Measurements from ENCODE around the gene ATP7A.
"Not testable (repeated sequence)": the region's sequence is repeated elsewhere in the genome, so short reads cannot be mapped to it uniquely, and the experiment has no call there.

ATP7A gene

DNA sequence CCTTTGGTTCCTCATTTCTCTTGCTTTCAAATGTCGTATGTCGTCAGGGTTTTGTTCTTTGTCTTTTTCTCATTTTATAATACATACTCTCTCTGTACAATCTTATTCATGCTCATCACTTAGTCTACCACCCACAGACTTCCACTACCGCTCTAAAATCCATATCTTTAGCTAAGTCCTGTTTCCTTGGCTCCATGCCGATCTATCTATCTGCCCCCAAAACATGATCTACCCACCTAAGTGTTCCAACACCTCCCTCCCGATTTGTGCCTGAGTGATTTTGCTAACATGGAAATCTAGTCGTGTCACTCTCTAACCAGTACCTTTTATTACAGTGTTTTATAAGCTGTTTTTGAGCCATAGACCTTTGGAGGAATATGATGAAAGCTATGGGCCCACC is 124.6 kb downstream of the ATP7A start:
- Mint-ChIP-seq H3K9me3 (no peaks in the 10 kb centered on the region), H3K4me1 (peaks cover 2% of the 10 kb centered on the region), H3K36me3 (peaks cover 25% of the 10 kb centered on the region), H3K27ac (no peak overlapping the region), H3K27me3 (no peaks in the 10 kb centered on the region), H3K4me3 (no peak overlapping the region)
- DNase-seq (ENCODE audit: low spot score in 2 of 2) (no peak), ATAC-seq (ENCODE audit: low read depth) (no peak)

DNA sequence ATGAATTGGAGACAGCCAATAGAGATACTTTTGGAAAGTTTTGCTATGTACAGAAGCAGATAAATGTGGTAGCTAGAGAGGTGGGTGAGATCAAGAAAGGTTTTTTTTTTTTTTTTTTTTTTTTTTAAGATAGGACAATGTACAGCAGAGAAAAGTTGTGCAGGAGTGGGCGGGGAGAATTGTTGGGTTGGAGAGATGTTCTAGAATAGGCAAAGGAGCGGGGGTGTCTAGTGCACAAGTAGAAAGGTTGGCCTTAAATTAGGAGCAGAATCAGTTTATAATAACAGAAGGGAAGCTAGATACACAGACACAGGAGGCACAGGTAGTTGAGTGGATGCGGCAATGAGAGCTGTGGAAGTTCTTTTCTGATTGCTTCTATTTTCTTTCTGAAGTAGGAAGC is 127.4 kb downstream of the ATP7A start:
- H3K27me3 Mint-ChIP-seq: no peaks in the 10 kb centered on the region
- H3K4me3 Mint-ChIP-seq: no peak overlapping the region
- no peak for DNase-seq (ENCODE audit: low spot score in 2 of 2)
- peaks cover 2% of the 10 kb centered on the region for H3K4me1 Mint-ChIP-seq
- H3K36me3 Mint-ChIP-seq: peaks cover 28% of the 10 kb centered on the region
- no peaks in the 10 kb centered on the region for H3K9me3 Mint-ChIP-seq
- ATAC-seq (ENCODE audit: low read depth): no peak
- no peak overlapping the region for H3K27ac Mint-ChIP-seq

DNA sequence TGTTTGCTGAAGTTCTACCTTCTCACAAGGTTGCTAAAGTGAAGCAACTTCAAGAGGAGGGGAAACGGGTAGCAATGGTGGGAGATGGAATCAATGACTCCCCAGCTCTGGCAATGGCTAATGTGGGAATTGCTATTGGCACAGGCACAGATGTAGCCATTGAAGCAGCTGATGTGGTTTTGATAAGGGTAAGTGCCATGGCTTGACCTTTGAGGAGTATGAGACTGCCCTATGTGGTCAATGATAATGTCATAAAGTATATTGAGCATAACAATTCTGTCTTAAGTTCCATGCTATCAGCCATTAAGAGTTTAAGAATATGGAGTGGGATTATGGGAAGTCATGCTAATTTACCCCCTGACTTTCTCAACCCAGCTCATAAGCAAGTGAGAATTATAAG is 132.1 kb downstream of the ATP7A start:
- H3K27ac Mint-ChIP-seq: no peak overlapping the region
- ATAC-seq (ENCODE audit: low read depth) (no peak), DNase-seq (ENCODE audit: low spot score in 2 of 2) (no peak)
- no peaks in the 10 kb centered on the region for H3K9me3 Mint-ChIP-seq
- H3K27me3 Mint-ChIP-seq: no peaks in the 10 kb centered on the region
- peaks cover 12% of the 10 kb centered on the region for H3K36me3 Mint-ChIP-seq
- no peaks in the 10 kb centered on the region for H3K4me1 Mint-ChIP-seq
- no peak overlapping the region for H3K4me3 Mint-ChIP-seq

DNA sequence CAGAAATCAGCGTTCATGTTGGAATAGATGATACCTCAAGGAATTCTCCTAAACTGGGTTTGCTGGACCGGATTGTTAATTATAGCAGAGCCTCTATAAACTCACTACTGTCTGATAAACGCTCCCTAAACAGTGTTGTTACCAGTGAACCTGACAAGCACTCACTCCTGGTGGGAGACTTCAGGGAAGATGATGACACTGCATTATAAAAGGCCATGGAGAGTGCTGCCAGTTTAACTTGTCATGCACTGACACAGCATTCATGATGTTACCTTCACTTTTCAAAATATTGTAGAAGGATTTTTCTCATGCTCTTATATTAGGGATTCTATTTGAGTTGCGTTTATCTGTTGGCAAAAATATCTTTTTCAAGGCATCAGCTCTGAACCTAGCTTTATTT is 135.9 kb downstream of the ATP7A start:
- peaks cover 5% of the 10 kb centered on the region for H3K36me3 Mint-ChIP-seq
- H3K9me3 Mint-ChIP-seq: no peaks in the 10 kb centered on the region
- H3K27ac Mint-ChIP-seq: no peak overlapping the region
- no peaks in the 10 kb centered on the region for H3K27me3 Mint-ChIP-seq
- no peaks in the 10 kb centered on the region for H3K4me1 Mint-ChIP-seq
- no peak for ATAC-seq (ENCODE audit: low read depth)
- no peak overlapping the region for H3K4me3 Mint-ChIP-seq
- DNase-seq (ENCODE audit: low spot score in 2 of 2): no peak

DNA sequence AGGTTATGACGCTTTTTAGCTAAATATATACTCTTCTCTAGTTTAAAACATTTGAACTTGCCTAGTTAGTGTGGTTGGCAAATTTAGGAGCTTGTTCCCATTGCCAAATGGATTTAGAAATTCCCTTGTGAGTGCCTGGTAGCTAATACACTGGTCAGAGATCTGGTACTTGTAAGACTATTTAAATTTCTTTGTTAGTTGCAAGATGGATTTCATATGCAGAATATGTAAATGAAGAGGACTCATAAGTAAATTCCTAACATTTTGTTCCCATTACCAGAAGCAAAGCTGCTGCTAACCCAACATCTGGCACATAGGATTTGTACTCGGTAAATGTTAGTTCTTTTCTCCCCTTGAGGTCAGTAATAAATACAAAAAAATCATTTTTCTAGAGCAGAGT is 137.6 kb downstream of the ATP7A start:
- no peaks in the 10 kb centered on the region for H3K4me1 Mint-ChIP-seq
- no peak for ATAC-seq (ENCODE audit: low read depth)
- H3K4me3 Mint-ChIP-seq: no peak overlapping the region
- H3K27me3 Mint-ChIP-seq: no peaks in the 10 kb centered on the region
- H3K27ac Mint-ChIP-seq: no peak overlapping the region
- DNase-seq (ENCODE audit: low spot score in 2 of 2): no peak
- H3K36me3 Mint-ChIP-seq: peaks cover 9% of the 10 kb centered on the region
- H3K9me3 Mint-ChIP-seq: no peaks in the 10 kb centered on the region

DNA sequence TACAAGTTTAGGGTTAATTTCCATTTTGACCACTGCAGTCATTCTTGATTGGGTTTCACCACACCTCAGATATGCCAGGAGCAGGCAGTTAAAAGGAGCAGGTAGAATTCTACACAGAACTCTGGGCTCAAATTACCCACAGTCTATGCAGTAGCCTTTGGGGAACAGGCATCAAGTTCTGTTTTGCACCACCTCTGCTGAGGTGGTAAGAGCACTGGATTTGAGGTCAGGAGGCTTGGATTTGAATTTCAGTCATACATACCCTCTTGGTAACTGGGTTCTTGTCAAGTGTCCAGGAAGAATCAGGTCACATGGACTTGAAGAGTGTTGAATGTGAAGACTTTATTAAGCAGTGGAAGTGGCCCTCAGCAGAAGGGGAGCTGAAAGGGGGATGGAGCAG is 153.2 kb downstream of the ATP7A start:
- Mint-ChIP-seq H3K4me3 (no peak overlapping the region), H3K4me1 (peaks cover 3% of the 10 kb centered on the region), H3K36me3 (no peaks in the 10 kb centered on the region), H3K27ac (no peak overlapping the region), H3K9me3 (peaks cover 2% of the 10 kb centered on the region), H3K27me3 (no peaks in the 10 kb centered on the region)
- no peak for ATAC-seq (ENCODE audit: low read depth)
- DNase-seq (ENCODE audit: low spot score in 2 of 2): no peak

DNA sequence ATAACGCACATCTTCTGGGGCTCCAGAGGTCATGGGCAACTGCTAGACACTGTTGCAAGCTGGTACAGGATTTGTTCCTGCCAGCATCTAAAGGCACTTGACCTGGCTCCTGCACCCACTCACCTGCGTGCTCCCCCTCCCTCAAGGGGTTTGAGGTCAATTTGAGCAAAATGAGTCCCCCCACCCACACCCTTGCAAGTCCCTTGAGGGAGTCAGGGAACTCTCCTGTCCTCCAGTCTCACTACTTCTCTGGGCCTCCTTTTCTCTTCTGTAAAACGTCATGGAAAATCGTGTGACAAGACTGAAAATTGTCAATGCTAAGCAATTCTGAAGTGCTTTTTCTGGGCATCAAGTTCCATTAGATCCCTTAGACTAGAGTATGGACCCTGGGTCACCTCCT is 153.7 kb downstream of the ATP7A start:
- no peaks in the 10 kb centered on the region for H3K27me3 Mint-ChIP-seq
- peaks cover 3% of the 10 kb centered on the region for H3K4me1 Mint-ChIP-seq
- no peaks in the 10 kb centered on the region for H3K36me3 Mint-ChIP-seq
- no peak overlapping the region for H3K4me3 Mint-ChIP-seq
- H3K9me3 Mint-ChIP-seq: peaks cover 2% of the 10 kb centered on the region
- no peak for DNase-seq (ENCODE audit: low spot score in 2 of 2)
- no peak overlapping the region for H3K27ac Mint-ChIP-seq
- ATAC-seq (ENCODE audit: low read depth): no peak

DNA sequence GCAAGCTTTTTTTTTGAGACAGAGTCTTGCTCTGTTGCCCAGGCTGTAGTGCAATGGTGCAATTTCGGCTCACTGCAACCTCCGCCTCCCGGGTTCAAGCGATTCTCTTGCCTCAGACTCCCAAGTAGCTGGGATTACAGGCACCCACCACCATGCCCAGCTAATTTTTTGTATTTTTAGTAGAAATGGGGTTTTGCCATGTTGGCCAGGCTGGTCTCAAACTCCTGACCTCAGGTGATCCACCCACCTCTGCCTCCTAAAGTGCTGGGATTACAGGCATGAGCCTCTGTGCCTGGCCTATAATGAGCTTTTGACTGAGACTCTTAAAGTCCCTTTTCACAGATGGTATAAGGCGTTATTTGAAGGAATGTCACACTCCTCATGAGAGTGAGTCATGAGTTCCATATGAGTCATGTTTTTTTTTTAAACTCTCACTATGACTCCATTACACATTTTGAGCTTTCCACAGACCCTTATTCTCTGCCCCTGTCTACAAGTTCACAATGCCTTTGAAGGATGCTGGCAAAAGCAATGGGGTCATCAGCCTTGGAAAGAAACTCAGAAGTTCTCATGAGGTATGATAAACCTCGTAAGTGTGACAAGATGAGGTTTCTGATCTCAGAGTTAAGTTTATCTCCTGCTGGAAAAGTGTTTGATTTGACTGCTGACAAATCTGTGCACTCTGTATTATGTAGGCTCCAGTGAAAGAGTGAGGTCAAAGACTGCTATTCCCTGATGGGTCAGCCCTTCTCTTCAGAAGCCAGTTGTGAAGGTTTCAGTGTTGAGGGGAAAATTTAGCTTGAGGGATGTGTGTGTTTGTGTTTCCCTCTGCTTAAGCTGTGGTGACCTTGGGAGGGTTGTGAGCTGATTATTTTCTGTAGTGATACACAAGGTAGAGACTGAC is 154.5 kb downstream of the ATP7A start:
- ATAC-seq (ENCODE audit: low read depth); H3K9me3 Mint-ChIP-seq; H3K4me1 Mint-ChIP-seq; H3K27ac Mint-ChIP-seq; H3K4me3 Mint-ChIP-seq; H3K27me3 Mint-ChIP-seq; DNase-seq (ENCODE audit: low spot score in 2 of 2); H3K36me3 Mint-ChIP-seq: not testable (repeated sequence)

DNA sequence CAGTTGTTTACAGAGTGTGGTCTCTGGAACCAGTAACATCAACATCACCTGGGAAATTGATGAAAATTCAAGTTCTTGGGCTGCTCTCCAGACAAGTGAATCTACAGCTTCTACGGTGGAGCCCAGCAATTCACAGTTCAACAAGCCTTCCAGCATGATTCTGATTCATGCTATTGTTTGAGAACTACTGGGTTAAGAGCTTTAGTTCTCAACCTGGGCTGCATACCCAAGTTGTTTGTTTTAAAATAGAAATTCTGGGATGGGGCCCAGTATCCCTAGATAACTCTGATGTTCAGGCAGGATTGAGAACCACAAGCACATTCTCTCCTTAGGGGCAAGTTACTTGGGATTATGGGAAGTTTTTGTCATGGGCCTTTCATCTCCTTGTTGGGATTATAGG is 155.6 kb downstream of the ATP7A start:
- Mint-ChIP-seq H3K36me3 (no peaks in the 10 kb centered on the region), H3K27me3 (no peaks in the 10 kb centered on the region), H3K9me3 (peaks cover 2% of the 10 kb centered on the region), H3K27ac (no peak overlapping the region), H3K4me1 (peaks cover 3% of the 10 kb centered on the region), H3K4me3 (no peak overlapping the region)
- no peak for ATAC-seq (ENCODE audit: low read depth)
- DNase-seq (ENCODE audit: low spot score in 2 of 2): no peak

DNA sequence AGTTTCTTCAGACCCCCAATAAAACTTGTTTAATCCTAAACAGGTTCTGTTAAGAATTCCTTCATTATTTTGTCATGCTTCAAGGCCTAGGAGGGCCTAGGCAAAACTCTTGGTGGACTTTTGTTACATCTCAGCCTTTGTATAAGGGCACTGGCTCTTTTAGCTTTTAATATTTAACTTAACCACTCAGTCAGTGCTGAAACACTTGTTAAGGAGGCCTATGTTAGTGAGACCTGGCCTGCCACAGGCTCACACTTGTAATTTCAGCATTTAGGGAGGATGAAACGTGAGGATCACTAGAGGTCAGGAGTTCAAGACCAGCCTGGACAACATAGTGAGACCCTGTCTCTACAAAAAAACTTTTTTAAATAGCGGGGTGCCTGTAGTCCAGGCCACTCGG is 160.8 kb downstream of the ATP7A start:
- H3K27ac Mint-ChIP-seq: no peak overlapping the region
- DNase-seq (ENCODE audit: low spot score in 2 of 2) (no peak), ATAC-seq (ENCODE audit: low read depth) (no peak)
- no peak overlapping the region for H3K4me3 Mint-ChIP-seq
- H3K4me1 Mint-ChIP-seq: no peaks in the 10 kb centered on the region
- peaks cover 3% of the 10 kb centered on the region for H3K36me3 Mint-ChIP-seq
- peaks cover 4% of the 10 kb centered on the region for H3K9me3 Mint-ChIP-seq
- no peaks in the 10 kb centered on the region for H3K27me3 Mint-ChIP-seq

DNA sequence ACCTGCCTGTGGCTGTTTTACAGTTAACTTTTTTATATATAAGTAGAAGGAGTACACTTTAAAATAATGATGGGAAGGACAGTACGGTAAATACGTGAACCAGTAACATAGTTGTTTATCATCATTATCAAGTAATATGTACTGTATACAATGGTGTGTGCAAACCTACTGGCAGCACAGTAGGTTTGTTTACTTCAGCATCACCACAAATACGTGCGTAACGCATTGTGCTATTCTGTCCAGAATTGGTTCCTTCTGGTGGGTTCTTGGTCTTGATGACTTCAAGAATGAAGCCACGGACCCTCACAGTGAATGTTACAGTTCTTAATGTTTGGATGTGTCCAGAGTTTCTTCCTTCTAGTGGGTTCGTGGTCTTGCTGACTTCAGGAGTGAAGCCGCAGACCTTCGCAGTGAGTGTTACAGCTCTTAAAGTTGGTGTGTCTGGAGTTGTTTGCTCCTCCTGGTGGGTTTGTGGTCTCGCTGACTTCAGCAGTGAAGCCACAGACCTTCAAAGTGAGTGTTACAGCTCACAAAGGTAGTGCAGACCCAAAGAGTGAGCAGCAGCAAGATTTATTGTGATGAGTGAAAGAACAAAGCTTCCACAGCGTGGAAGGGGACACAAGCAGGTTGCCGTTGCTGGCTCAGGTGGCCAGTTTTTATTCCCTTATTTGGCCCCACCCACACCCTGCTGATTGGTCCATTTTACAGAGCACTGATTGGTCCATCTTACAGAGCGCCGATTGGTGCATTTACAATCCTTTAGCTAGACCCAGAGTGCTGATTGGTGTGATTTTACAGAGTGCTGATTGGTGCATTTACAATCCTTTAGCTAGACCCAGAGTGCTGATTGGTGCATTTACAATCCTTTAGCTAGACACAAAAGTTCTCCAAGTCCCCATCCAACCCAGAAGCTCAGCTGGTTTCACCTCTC is 162.9 kb downstream of the ATP7A start:
- ATAC-seq (ENCODE audit: low read depth); H3K27ac Mint-ChIP-seq; H3K4me1 Mint-ChIP-seq; H3K4me3 Mint-ChIP-seq; H3K9me3 Mint-ChIP-seq; H3K27me3 Mint-ChIP-seq; DNase-seq (ENCODE audit: low spot score in 2 of 2); H3K36me3 Mint-ChIP-seq: not testable (repeated sequence)

DNA sequence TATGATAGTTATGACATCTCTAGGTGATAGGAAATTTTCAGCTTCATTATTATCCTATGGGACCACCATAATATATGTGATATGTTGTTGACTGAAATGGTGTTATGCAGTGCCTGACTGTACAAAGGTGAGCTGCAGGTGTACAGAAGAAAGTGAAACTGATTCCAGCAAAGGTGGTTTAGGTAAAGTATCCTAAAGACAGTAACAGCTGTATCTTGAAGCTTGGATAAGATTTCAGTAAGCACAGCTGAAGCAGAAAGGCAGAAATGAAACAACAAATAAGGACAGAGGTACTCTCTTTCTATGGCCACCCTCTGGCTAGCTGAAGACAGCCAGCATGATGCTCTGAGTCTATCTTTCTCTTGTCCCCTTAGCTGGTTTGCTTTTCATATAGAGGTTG is 163.6 kb downstream of the ATP7A start:
- Mint-ChIP-seq H3K27me3 (no peaks in the 10 kb centered on the region), H3K27ac (no peak overlapping the region), H3K9me3 (peaks cover 5% of the 10 kb centered on the region), H3K4me1 (no peaks in the 10 kb centered on the region), H3K36me3 (peaks cover 3% of the 10 kb centered on the region), H3K4me3 (no peak overlapping the region)
- DNase-seq (ENCODE audit: low spot score in 2 of 2) (no peak), ATAC-seq (ENCODE audit: low read depth) (no peak)

DNA sequence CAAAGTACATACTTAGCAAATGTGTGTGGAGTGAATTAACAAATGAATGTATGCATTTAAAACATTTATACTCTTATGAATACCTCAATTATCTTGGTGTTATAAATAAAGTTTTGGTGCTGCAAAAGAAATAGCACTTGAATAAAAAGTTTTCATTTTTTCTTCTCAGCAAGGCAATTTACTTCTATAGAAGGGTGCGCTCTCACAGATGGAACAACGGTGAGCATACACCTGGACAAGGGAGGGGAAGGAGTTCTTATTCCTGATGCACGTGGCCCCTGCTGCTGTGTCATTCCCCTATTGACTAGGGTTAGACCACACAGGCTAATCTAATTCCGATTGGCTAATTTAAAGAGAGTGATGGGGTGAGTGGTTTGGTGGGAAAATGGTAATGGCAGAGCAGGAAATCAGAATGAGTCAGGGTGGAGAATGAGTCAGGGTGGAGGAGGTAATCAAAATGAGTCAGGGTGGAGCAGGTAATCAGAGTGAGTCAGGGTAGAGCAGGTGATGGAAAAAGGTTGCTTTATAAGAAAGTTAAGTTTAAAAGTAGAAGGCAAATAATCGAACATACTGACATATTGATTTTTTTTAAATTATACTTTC is 165.4 kb downstream of the ATP7A start:
- no peak overlapping the region for H3K27ac Mint-ChIP-seq
- DNase-seq (ENCODE audit: low spot score in 2 of 2) (no peak), ATAC-seq (ENCODE audit: low read depth) (no peak)
- no peak overlapping the region for H3K4me3 Mint-ChIP-seq
- H3K27me3 Mint-ChIP-seq: no peaks in the 10 kb centered on the region
- H3K9me3 Mint-ChIP-seq: peaks cover 5% of the 10 kb centered on the region
- H3K36me3 Mint-ChIP-seq: peaks cover 3% of the 10 kb centered on the region
- H3K4me1 Mint-ChIP-seq: no peaks in the 10 kb centered on the region

DNA sequence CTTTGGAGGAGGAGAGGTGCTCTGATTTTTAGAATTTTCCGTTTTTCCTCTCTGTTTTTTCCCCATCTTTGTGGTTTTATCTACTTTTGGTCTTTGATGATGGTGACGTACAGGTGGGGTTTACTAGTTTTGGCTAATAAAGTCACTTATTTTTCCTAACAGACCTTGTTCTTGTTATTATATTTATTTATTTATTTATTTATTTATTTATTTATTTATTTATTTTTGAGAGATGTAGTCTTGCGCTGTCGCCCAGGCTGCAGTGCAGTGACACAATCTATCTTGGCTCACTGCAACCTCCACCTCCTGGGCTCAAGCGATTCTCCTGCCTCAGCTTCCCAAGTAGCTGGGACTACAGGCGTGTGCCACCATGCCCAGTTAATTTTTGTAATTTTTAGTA is 170.9 kb downstream of the ATP7A start:
- H3K9me3 Mint-ChIP-seq; H3K27ac Mint-ChIP-seq; DNase-seq (ENCODE audit: low spot score in 2 of 2); H3K4me3 Mint-ChIP-seq; H3K27me3 Mint-ChIP-seq; ATAC-seq (ENCODE audit: low read depth); H3K36me3 Mint-ChIP-seq; H3K4me1 Mint-ChIP-seq: not testable (repeated sequence)

Measured in memory B cell (primary cell).